Measurements from ENCODE around the gene CDH4. TPM values are rescaled to one million over a fixed set of nuclear protein-coding genes. Genes with fewer than 3 reads are reported as not detected.

CDH4 gene
- total RNA-seq, 1 donor from 2014 or later: 3.2 TPM

DNA sequence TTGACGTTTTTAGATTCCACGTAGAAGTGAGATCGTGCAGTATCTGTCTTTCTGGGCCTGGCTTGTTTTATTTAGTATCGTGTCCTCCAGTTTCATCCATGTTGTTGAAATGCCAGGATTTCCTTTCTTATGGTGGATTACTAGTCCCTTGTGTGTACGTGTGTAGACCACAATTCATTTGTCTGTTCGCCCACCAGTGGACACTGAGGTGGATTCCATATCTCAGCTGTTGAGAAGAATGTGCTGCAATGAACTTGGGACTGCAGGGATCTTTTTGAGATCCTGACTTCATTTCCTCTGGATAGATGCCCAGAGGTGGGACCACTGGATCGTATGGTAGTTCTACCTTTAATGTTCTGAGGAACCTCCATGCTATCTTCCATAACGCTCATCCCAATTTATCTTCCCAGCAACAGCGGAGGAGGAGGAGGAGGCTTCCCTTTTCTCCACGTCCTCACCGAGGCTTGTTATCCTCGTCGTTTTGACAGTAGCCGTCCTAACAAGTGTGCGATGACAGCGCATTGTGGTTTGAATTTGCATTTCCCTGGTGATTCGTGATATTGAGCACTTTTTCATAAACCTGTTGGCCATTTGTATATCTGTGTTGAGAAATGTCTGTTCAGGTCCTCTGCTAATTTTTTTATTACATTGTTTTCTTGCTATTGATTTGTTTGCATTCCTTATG lies 62.4 kb downstream of the CDH4 start:
- H2AFZ ChIP-seq (ENCODE audit: low read depth, low read length): no peak overlapping the region
- FAIRE-seq: no peak
- H3K4me2 ChIP-seq (ENCODE audit: low read length): no peak overlapping the region
- H3K4me3 Mint-ChIP-seq (ENCODE audit: unreplicated experiment): no peak overlapping the region
- no peak overlapping the region for H3K27ac ChIP-seq (ENCODE audit: low read depth, low read length)
- H3K27ac Mint-ChIP-seq (ENCODE audit: unreplicated experiment): no peak overlapping the region
- H3K36me3 ChIP-seq (ENCODE audit: insufficient read depth, low read length): no peaks in the 10 kb centered on the region
- H3K27me3 Mint-ChIP-seq (ENCODE audit: low read depth, unreplicated experiment): peaks cover 17% of the 10 kb centered on the region
- DNase-seq (ENCODE audit: low read depth): no peak
- peaks cover 3% of the 10 kb centered on the region for H3K4me1 Mint-ChIP-seq (ENCODE audit: low read depth, unreplicated experiment)
- H3K9ac ChIP-seq (ENCODE audit: low read length): no peak overlapping the region
- H3K27me3 ChIP-seq (ENCODE audit: insufficient read depth, low read length): no peaks in the 10 kb centered on the region
- no peak for TF ChIP-seq EZH2 (IDR thresholded peaks at IDR 0.05; ENCODE audit: insufficient read depth, low read length)
- TF ChIP-seq, protein P1, sequence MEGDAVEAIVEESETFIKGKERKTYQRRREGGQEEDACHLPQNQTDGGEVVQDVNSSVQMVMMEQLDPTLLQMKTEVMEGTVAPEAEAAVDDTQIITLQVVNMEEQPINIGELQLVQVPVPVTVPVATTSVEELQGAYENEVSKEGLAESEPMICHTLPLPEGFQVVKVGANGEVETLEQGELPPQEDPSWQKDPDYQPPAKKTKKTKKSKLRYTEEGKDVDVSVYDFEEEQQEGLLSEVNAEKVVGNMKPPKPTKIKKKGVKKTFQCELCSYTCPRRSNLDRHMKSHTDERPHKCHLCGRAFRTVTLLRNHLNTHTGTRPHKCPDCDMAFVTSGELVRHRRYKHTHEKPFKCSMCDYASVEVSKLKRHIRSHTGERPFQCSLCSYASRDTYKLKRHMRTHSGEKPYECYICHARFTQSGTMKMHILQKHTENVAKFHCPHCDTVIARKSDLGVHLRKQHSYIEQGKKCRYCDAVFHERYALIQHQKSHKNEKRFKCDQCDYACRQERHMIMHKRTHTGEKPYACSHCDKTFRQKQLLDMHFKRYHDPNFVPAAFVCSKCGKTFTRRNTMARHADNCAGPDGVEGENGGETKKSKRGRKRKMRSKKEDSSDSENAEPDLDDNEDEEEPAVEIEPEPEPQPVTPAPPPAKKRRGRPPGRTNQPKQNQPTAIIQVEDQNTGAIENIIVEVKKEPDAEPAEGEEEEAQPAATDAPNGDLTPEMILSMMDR (IDR thresholded peaks at IDR 0.05; ENCODE audit: insufficient read depth, low read depth, low read length): no peak
- H3K36me3 Mint-ChIP-seq (ENCODE audit: low read depth, unreplicated experiment): no peaks in the 10 kb centered on the region
- H3K9me3 ChIP-seq (ENCODE audit: insufficient read depth, low read depth, low read length): no peaks in the 10 kb centered on the region
- peaks cover 10% of the 10 kb centered on the region for H3K79me2 ChIP-seq (ENCODE audit: insufficient read depth, low read length)
- no peak overlapping the region for H3K4me3 ChIP-seq (ENCODE audit: insufficient read depth, low read depth, low read length)
- H3K4me1 ChIP-seq (ENCODE audit: insufficient read depth, low read length): no peaks in the 10 kb centered on the region
- peaks cover 50% of the 10 kb centered on the region for H4K20me1 ChIP-seq (ENCODE audit: insufficient read depth, low read length)
- no peaks in the 10 kb centered on the region for H3K9me3 Mint-ChIP-seq (ENCODE audit: unreplicated experiment)

DNA sequence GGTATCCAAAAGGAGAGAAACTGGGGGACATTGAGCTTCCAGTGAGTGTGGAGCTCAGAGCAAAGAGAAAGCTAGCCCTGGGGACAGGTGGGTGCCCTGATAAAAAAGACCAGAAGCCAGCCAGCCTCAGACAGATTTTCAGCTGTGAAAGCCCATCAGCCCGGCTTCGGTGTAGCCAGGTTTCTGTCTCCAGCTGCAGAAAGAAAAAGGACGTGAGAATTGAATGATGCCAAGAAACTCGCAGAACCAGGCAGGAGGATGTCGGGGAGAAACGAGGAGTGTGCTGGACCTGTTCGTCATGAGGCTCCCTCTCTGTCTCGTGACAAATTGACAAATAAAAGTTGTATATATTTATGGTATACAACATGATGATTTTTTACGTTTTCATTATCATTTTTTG lies 63.3 kb downstream of the CDH4 start:
- Histone ChIP-seq H3K27ac (ENCODE audit: low read depth, low read length) (no peak overlapping the region), H3K4me1 (ENCODE audit: insufficient read depth, low read length) (no peaks in the 10 kb centered on the region), H3K4me3 (ENCODE audit: insufficient read depth, low read depth, low read length) (no peak overlapping the region), H3K36me3 (ENCODE audit: insufficient read depth, low read length) (no peaks in the 10 kb centered on the region), H2AFZ (ENCODE audit: low read depth, low read length) (no peak overlapping the region), H4K20me1 (ENCODE audit: insufficient read depth, low read length) (peaks cover 50% of the 10 kb centered on the region), H3K9ac (ENCODE audit: low read length) (no peak overlapping the region), H3K79me2 (ENCODE audit: insufficient read depth, low read length) (peaks cover 10% of the 10 kb centered on the region), H3K9me3 (ENCODE audit: insufficient read depth, low read depth, low read length) (no peaks in the 10 kb centered on the region), H3K4me2 (ENCODE audit: low read length) (no peak overlapping the region), H3K27me3 (ENCODE audit: insufficient read depth, low read length) (no peaks in the 10 kb centered on the region)
- no peak overlapping the region for H3K27ac Mint-ChIP-seq (ENCODE audit: unreplicated experiment)
- H3K4me3 Mint-ChIP-seq (ENCODE audit: unreplicated experiment): no peak overlapping the region
- H3K4me1 Mint-ChIP-seq (ENCODE audit: low read depth, unreplicated experiment): peaks cover 3% of the 10 kb centered on the region
- TF ChIP-seq, protein P1 (IDR thresholded peaks at IDR 0.05; ENCODE audit: insufficient read depth, low read depth, low read length): no peak
- no peak for TF ChIP-seq EZH2 (IDR thresholded peaks at IDR 0.05; ENCODE audit: insufficient read depth, low read length)
- H3K36me3 Mint-ChIP-seq (ENCODE audit: low read depth, unreplicated experiment): no peaks in the 10 kb centered on the region
- no peak for DNase-seq (ENCODE audit: low read depth)
- H3K27me3 Mint-ChIP-seq (ENCODE audit: low read depth, unreplicated experiment): peaks cover 20% of the 10 kb centered on the region
- FAIRE-seq: no peak
- no peaks in the 10 kb centered on the region for H3K9me3 Mint-ChIP-seq (ENCODE audit: unreplicated experiment)

DNA sequence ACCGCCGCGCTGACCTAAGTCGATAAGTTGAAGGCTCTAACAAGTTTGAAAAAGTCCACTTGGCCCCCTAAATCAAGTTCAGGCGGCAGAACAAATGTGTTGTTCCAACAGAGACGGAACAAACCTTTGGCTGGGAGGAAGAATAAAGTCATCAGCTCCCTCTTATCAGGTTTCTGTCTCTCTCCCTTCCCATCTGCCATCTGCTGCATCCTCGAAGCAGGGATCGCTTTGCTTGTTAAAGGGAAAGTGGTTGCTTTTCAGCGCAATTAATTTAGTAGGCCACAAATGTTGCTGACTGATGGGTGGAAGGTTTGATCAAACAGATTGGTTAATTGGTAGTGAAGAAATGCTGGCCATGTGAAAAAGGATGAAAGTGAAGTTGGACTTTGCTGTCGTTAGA lies 64.3 kb downstream of the CDH4 start:
- H3K79me2 ChIP-seq (ENCODE audit: insufficient read depth, low read length): peaks cover 10% of the 10 kb centered on the region
- no peaks in the 10 kb centered on the region for H3K9me3 ChIP-seq (ENCODE audit: insufficient read depth, low read depth, low read length)
- Mint-ChIP-seq H3K4me1 (ENCODE audit: low read depth, unreplicated experiment) (peaks cover 3% of the 10 kb centered on the region), H3K36me3 (ENCODE audit: low read depth, unreplicated experiment) (no peaks in the 10 kb centered on the region), H3K27ac (ENCODE audit: unreplicated experiment) (no peak overlapping the region), H3K4me3 (ENCODE audit: unreplicated experiment) (no peak overlapping the region), H3K27me3 (ENCODE audit: low read depth, unreplicated experiment) (peaks cover 22% of the 10 kb centered on the region), H3K9me3 (ENCODE audit: unreplicated experiment) (no peaks in the 10 kb centered on the region)
- H3K4me3 ChIP-seq (ENCODE audit: insufficient read depth, low read depth, low read length): no peak overlapping the region
- H3K27ac ChIP-seq (ENCODE audit: low read depth, low read length): no peak overlapping the region
- H3K4me1 ChIP-seq (ENCODE audit: insufficient read depth, low read length): no peaks in the 10 kb centered on the region
- no peaks in the 10 kb centered on the region for H3K36me3 ChIP-seq (ENCODE audit: insufficient read depth, low read length)
- FAIRE-seq (no peak), DNase-seq (ENCODE audit: low read depth) (no peak)
- no peaks in the 10 kb centered on the region for H3K27me3 ChIP-seq (ENCODE audit: insufficient read depth, low read length)
- no peak for TF ChIP-seq EZH2 (IDR thresholded peaks at IDR 0.05; ENCODE audit: insufficient read depth, low read length)
- TF ChIP-seq, protein P1 (IDR thresholded peaks at IDR 0.05; ENCODE audit: insufficient read depth, low read depth, low read length): no peak
- H3K9ac ChIP-seq (ENCODE audit: low read length): no peak overlapping the region
- no peak overlapping the region for H2AFZ ChIP-seq (ENCODE audit: low read depth, low read length)
- H3K4me2 ChIP-seq (ENCODE audit: low read length): no peak overlapping the region
- H4K20me1 ChIP-seq (ENCODE audit: insufficient read depth, low read length): peaks cover 50% of the 10 kb centered on the region

Measured in astrocyte (in vitro differentiated cells and primary cell).